Endothelial cell (in vitro differentiated cells): ENCODE results near the gene LTF. TPM values are rescaled to one million over a fixed set of nuclear protein-coding genes. Genes with fewer than 3 reads are reported as not detected.

Experiments
- DNase-seq: peaks from one replicate; pipeline ENCODE4 v3.0.0; 2021; ENCODE audit warnings: low spot score
- H3K27ac Mint-ChIP-seq: one replicate; pipeline ENCODE4 v1.8.0; 2021; ENCODE audit warnings: mixed read lengths, inconsistent platforms; ENCODE audit not compliant: unreplicated experiment
- H3K27me3 Mint-ChIP-seq: one replicate; pipeline ENCODE4 v1.8.0; 2021; ENCODE audit warnings: mild to moderate bottlenecking, moderate library complexity, mixed read lengths, inconsistent platforms; ENCODE audit not compliant: unreplicated experiment
- H3K36me3 Mint-ChIP-seq: one replicate; pipeline ENCODE4 v1.8.0; 2021; ENCODE audit warnings: mild to moderate bottlenecking, low read depth, mixed read lengths, inconsistent platforms; ENCODE audit not compliant: unreplicated experiment
- H3K4me1 Mint-ChIP-seq: one replicate; pipeline ENCODE4 v1.8.0; 2021; ENCODE audit warnings: mild to moderate bottlenecking, mixed read lengths, inconsistent platforms; ENCODE audit not compliant: unreplicated experiment
- H3K4me3 Mint-ChIP-seq: one replicate; pipeline ENCODE4 v1.8.0; 2021; ENCODE audit warnings: mild to moderate bottlenecking, mixed read lengths, inconsistent platforms; ENCODE audit not compliant: unreplicated experiment
- H3K9me3 Mint-ChIP-seq: one replicate; pipeline ENCODE4 v1.8.0; 2021; ENCODE audit warnings: mixed read lengths, inconsistent platforms; ENCODE audit not compliant: unreplicated experiment
- CTCF ChIP-seq: fragments of 200-600 bp; sonication (generic); IDR thresholded peaks from one replicate; pipeline ENCODE4 v1.5.0; 2021; ENCODE audit warnings: antibody characterized with exemption; ENCODE audit not compliant: unreplicated experiment
- total RNA-seq: library from RNA; stranded (reverse); fragmentation: NEBNext Ultra II Directional; extraction: Animal tissue kit (Norgen Biotek cat#: 25700); gene quantifications from one replicate; pipeline ENCODE4 v1.2.1, GENCODE V29; 2021; ENCODE audit not compliant: unreplicated experiment

LTF gene
- total RNA-seq, 1 donor from 2014 or later, result not detected

GRCh38 chr3:46490338-46491084 lies 25.8 kb upstream of the LTF start:
- Mint-ChIP-seq H3K27ac (no peak overlapping the region), H3K9me3 (no peaks in the 10 kb centered on the region), H3K36me3 (no peaks in the 10 kb centered on the region), H3K4me3 (no peak overlapping the region), H3K4me1 (no peaks in the 10 kb centered on the region), H3K27me3 (no peaks in the 10 kb centered on the region)
- DNase-seq, result no peak
- no peak for TF ChIP-seq CTCF

- no peak for TF ChIP-seq CTCF
- Mint-ChIP-seq H3K4me3 (no peak overlapping the region), H3K27me3 (no peaks in the 10 kb centered on the region), H3K36me3 (no peaks in the 10 kb centered on the region), H3K27ac (no peak overlapping the region), H3K4me1 (no peaks in the 10 kb centered on the region), H3K9me3 (no peaks in the 10 kb centered on the region)
- no peak for DNase-seq
Measured at GRCh38 chr3:46489875-46490274, 25.2 kb upstream of the LTF start.

GRCh38 chr3:46489381-46489780 lies 24.7 kb upstream of the LTF start:
- Mint-ChIP-seq H3K27ac (no peak overlapping the region), H3K4me3 (no peak overlapping the region), H3K9me3 (no peaks in the 10 kb centered on the region), H3K36me3 (no peaks in the 10 kb centered on the region), H3K27me3 (no peaks in the 10 kb centered on the region), H3K4me1 (no peaks in the 10 kb centered on the region)
- no peak for DNase-seq
- TF ChIP-seq CTCF, result no peak

GRCh38 chr3:46488735-46489361 lies 24.1 kb upstream of the LTF start:
- H3K9me3 Mint-ChIP-seq, result no peaks in the 10 kb centered on the region
- H3K27me3 Mint-ChIP-seq, result no peaks in the 10 kb centered on the region
- TF ChIP-seq CTCF, result peak; percentile 95
- H3K4me3 Mint-ChIP-seq, result no peak overlapping the region
- H3K27ac Mint-ChIP-seq, result no peak overlapping the region
- H3K4me1 Mint-ChIP-seq, result no peaks in the 10 kb centered on the region
- H3K36me3 Mint-ChIP-seq, result no peaks in the 10 kb centered on the region
- DNase-seq, result peak; percentile 96

GRCh38 chr3:46485779-46486175 lies 21.1 kb upstream of the LTF start:
- H3K4me3 Mint-ChIP-seq, result no peak overlapping the region
- peaks cover 8% of the 10 kb centered on the region for H3K4me1 Mint-ChIP-seq
- H3K27me3 Mint-ChIP-seq, result peaks cover 3% of the 10 kb centered on the region
- no peak for TF ChIP-seq CTCF
- H3K9me3 Mint-ChIP-seq, result no peaks in the 10 kb centered on the region
- no peak for DNase-seq
- H3K27ac Mint-ChIP-seq, result no peak overlapping the region
- H3K36me3 Mint-ChIP-seq, result no peaks in the 10 kb centered on the region
